Posterior vena cava (tissue), 2 donors: ENCODE data around the gene SYDE2. TPM values are rescaled to one million over a fixed set of nuclear protein-coding genes. Genes with fewer than 3 reads are reported as not detected.
A peak's percentile ranks its signal among the peaks of the same experiment; 100 is the strongest.
"Not testable (repeated sequence)": the region's sequence is repeated elsewhere in the genome, so short reads cannot be mapped to it uniquely, and the experiment has no call there.

Experiments
- DNase-seq: peaks from one replicate; pipeline ENCODE4 v3.0.0-alpha.2; 2020; ENCODE audit warnings: low spot score
- intact Hi-C, 2 donors: fragments of 100-400 bp; cut with DNase I; formaldehyde crosslinking; loops; one replicate each; pipeline versions ENCODE4 v1.14.1 to v1.14.2; 2022 to 2023
- long read RNA-seq, 2 donors: library from polyadenylated mRNA; unstranded; transcript quantifications; one replicate each; pipeline ENCODE4 v2.0.0, GENCODE V29; 2020 to 2021
- total RNA-seq, 2 donors: library from RNA; stranded (reverse); fragmentation: NEBNext Ultra II Directional; extraction: Animal tissue kit (Norgen Biotek cat#: 25700); gene quantifications; one replicate each; pipeline ENCODE4 v1.2.1, GENCODE V29; 2021
- donor health status: DM: yes; HTN: yes; CAD: no.
- donor health status: DM: yes; HTN: yes; CAD: no.

SYDE2 gene
- 10 to 100 TPM in 1 of 2 donors, 1 to 10 TPM in 1; 7.3 to 11.0 TPM for total RNA-seq
- long read RNA-seq, donor 1, full-length matches to known transcripts = 3 of 3 reads
- long read RNA-seq, donor 1, partial matches to known transcripts = 0 of 3 reads
- long read RNA-seq, donor 1, other reads (novel, unspliced or antisense) = 0 of 3 reads
- long read RNA-seq, donor 2, partial matches to known transcripts = 0 of 1 reads
- long read RNA-seq, donor 2, other reads (novel, unspliced or antisense) = 1 of 1 reads

- intact Hi-C loops = no loop called here
Observed at GRCh38 chr1:85200463-85201339, at the start of gene SYDE2. Gene SYDE2, minus strand, starts transcription at chr1:85201016. Its CDS starts 20 bp downstream, at chr1:85200996.

GRCh38 chr1:85249042-85249441 is 48.2 kb upstream of the SYDE2 start:
- intact Hi-C loops, DNase-seq: not testable (repeated sequence)

More at GRCh38 chr1:85200463-85201339, at the start of gene SYDE2:
- DNase-seq = peak; percentile 86

GRCh38 chr1:85245891-85246290 is 45.1 kb upstream of the SYDE2 start:
- no peak for DNase-seq
- intact Hi-C loops = loop anchor here in 1 of 2 donors (2.0 kb wide), 1 partner anchor 17 kb away; no protein-coding TSS in a partner anchor

GRCh38 chr1:85245456-85245855 is 44.6 kb upstream of the SYDE2 start:
- intact Hi-C loops = no loop called here
- DNase-seq = no peak

- no peak for DNase-seq
- intact Hi-C loops = no loop called here
Observed at GRCh38 chr1:85244271-85245061, 43.6 kb upstream of the SYDE2 start.

- no peak for DNase-seq
- intact Hi-C loops = no loop called here
Observed at GRCh38 chr1:85243372-85243771, 42.6 kb upstream of the SYDE2 start.

- intact Hi-C loops = no loop called here
- DNase-seq = no peak
Observed at GRCh38 chr1:85240643-85241042, 39.8 kb upstream of the SYDE2 start.

GRCh38 chr1:85240174-85240601 is 39.4 kb upstream of the SYDE2 start:
- intact Hi-C loops = no loop called here
- no peak for DNase-seq

GRCh38 chr1:85237613-85238012 is 36.8 kb upstream of the SYDE2 start:
- intact Hi-C loops = no loop called here
- no peak for DNase-seq

GRCh38 chr1:85230305-85230977 is 29.6 kb upstream of the SYDE2 start:
- intact Hi-C loops = no loop called here
- no peak for DNase-seq

- DNase-seq = no peak
- intact Hi-C loops = loop anchor here in 1 of 2 donors (2.0 kb wide), 1 partner anchor 17 kb away; no protein-coding TSS in a partner anchor
Observed at GRCh38 chr1:85229574-85230097, 28.8 kb upstream of the SYDE2 start.

GRCh38 chr1:85228972-85229371 is 28.2 kb upstream of the SYDE2 start:
- intact Hi-C loops = loop anchor here in 1 of 2 donors (2.0 kb wide), 1 partner anchor 18 kb away; no protein-coding TSS in a partner anchor

GRCh38 chr1:85225624-85226380 is 25.0 kb upstream of the SYDE2 start:
- no peak for DNase-seq
- intact Hi-C loops = no loop called here

More at GRCh38 chr1:85228972-85229371, 28.2 kb upstream of the SYDE2 start:
- DNase-seq = no peak

- no peak for DNase-seq
- intact Hi-C loops = no loop called here
Observed at GRCh38 chr1:85224734-85225623, 24.2 kb upstream of the SYDE2 start.

- intact Hi-C loops = no loop called here
- no peak for DNase-seq
Observed at GRCh38 chr1:85224295-85224694, 23.5 kb upstream of the SYDE2 start.

GRCh38 chr1:85223334-85223733 is 22.5 kb upstream of the SYDE2 start:
- DNase-seq = no peak
- intact Hi-C loops = no loop called here

- intact Hi-C loops = no loop called here
- no peak for DNase-seq
Observed at GRCh38 chr1:85220756-85221201, 20.0 kb upstream of the SYDE2 start.
